Measurements from ENCODE around the gene FUOM.
"Not testable (repeated sequence)": the region's sequence is repeated elsewhere in the genome, so short reads cannot be mapped to it uniquely, and the experiment has no call there.

The FUOM gene

DNA sequence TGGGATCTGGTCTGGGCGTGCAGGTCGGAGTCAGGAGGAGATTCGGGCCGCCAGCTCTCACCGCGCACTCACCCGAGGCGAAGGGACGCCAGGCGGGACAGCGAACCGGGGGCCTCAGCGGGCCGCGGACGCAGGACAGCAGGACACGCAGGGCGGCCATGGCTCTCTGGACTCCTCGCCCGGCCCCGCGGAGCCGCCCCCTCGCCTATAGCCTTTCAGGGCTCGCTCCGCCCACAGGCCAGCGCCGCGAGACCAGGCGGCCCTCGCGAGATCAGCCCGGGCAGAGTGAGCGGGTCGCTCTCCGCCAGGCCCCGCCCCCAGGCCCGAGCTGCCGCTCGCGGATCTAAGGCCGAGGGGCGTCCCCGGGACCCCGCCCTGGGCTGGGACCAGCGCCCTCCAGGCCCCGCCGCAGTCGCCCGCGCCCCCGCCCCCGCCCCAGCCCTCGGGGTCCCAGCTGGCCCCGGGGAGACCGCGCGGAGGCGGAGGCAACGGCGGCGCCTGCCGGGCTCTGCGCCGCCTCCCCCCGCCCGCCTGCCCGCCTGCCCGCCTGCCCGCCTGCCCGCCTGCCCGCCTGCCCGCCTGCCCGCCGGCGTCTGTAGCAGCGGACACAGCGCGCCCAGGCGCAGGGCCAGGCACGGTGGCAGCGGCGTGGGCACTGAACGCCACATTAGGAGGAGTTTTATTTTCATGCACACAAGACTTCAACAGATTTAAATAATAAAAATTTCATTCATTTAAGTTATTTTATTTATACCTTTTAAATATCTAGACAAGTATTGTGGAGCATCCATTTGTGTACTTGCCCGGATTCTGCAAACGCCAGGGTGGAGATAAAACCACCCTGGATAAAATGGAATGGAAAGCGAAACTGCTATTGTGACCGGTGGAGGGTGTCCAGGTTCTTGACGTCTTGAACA is 15.6 kb upstream of the FUOM start, which contains the start of gene ECHS1:
Gene ECHS1, minus strand, starts transcription at position 181 of the 917 bp plus-strand sequence. Its CDS starts 21 bp downstream, at position 160.
- peak; percentile 57 for DNase-seq (ENCODE audit: low read depth)
- TF ChIP-seq, protein P1, sequence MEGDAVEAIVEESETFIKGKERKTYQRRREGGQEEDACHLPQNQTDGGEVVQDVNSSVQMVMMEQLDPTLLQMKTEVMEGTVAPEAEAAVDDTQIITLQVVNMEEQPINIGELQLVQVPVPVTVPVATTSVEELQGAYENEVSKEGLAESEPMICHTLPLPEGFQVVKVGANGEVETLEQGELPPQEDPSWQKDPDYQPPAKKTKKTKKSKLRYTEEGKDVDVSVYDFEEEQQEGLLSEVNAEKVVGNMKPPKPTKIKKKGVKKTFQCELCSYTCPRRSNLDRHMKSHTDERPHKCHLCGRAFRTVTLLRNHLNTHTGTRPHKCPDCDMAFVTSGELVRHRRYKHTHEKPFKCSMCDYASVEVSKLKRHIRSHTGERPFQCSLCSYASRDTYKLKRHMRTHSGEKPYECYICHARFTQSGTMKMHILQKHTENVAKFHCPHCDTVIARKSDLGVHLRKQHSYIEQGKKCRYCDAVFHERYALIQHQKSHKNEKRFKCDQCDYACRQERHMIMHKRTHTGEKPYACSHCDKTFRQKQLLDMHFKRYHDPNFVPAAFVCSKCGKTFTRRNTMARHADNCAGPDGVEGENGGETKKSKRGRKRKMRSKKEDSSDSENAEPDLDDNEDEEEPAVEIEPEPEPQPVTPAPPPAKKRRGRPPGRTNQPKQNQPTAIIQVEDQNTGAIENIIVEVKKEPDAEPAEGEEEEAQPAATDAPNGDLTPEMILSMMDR (conservative IDR thresholded peaks at IDR 0.05; ENCODE audit: low read depth, low read length): no peak
- H3K4me3 ChIP-seq (ENCODE audit: low read length): peak within 1 kb of the TSS; percentile 76

DNA sequence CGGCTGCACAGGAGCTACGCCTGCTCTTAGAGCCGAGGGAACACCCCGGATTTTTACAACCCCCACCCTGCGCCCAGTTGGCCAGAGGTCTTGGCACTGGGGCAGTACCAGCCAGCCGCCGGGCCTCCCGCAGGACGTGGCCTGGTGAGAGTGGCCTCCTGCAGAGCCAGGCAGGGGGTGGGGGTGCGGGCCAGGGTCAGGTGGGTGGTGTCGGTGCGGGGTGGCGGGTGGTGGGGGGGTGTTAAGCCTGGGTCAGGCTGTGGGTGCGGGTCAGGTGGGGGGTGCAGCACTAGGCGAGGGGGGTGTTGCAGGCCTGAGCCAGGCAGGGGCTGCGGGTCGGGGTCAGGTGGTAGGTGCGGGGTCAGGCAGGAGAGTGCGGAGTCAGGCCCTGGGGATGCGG is 14.7 kb upstream of the FUOM start:
- DNase-seq (ENCODE audit: low read depth): no peak
- TF ChIP-seq, protein P1 (conservative IDR thresholded peaks at IDR 0.05; ENCODE audit: low read depth, low read length): no peak
- H3K4me3 ChIP-seq (ENCODE audit: low read length): peak overlapping the region; percentile 76

DNA sequence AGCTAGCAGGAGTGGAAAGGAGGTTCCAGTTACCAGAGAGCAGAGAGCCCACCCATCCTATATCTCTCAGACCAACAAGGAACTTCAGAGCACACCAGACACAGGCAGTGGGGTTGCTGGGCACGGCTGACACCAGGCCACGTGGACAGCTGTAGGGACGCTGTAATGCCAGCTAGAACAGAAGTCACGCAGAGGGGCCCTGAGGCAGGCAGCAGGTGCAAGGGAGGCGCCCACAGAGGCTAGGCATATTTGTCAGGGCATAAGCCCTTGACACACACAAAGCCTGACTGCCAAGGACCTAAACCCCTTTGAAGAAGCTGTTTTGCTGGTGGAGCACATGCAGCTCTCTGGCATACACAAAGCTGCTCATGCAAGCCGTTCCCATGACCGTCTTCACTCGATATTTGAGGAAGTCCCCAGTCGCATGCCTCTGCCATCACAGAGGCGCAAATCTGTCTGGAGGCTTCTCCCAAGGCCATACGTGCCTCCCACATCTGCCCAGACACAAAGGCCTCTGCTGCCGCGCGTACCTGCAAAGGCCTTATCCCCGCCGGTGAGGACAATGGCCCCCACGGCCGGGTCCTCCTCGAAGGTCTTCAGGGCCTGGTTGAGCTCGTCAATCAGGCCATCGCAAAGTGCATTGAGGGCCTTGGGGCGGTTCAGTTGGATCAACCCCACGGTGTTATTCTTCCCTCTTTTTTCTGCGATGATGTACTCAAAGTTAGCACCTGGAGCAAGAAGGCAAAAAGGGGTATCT is 12.4 kb upstream of the FUOM start:
- H3K4me3 ChIP-seq (ENCODE audit: low read length): no peak overlapping the region
- TF ChIP-seq, protein P1 (conservative IDR thresholded peaks at IDR 0.05; ENCODE audit: low read depth, low read length): no peak
- no peak for DNase-seq (ENCODE audit: low read depth)

- H3K4me3 ChIP-seq (ENCODE audit: low read length): no peak overlapping the region
- TF ChIP-seq, protein P1 (conservative IDR thresholded peaks at IDR 0.05; ENCODE audit: low read depth, low read length): no peak
- DNase-seq (ENCODE audit: low read depth): no peak
Observed at GRCh38 chr10:133368153-133368552, 10.3 kb upstream of the FUOM start.

- DNase-seq (ENCODE audit: low read depth); H3K4me3 ChIP-seq (ENCODE audit: low read length): not testable (repeated sequence)
Observed at GRCh38 chr10:133367461-133367860, 9.6 kb upstream of the FUOM start.

GRCh38 chr10:133366751-133367150 is 8.9 kb upstream of the FUOM start:
- H3K4me3 ChIP-seq (ENCODE audit: low read length): no peak overlapping the region
- TF ChIP-seq, protein P1 (conservative IDR thresholded peaks at IDR 0.05; ENCODE audit: low read depth, low read length): no peak
- DNase-seq (ENCODE audit: low read depth): no peak

- no peak for DNase-seq (ENCODE audit: low read depth)
- TF ChIP-seq, protein P1 (conservative IDR thresholded peaks at IDR 0.05; ENCODE audit: low read depth, low read length): no peak
- H3K4me3 ChIP-seq (ENCODE audit: low read length): no peak overlapping the region
Observed at GRCh38 chr10:133366130-133366478, 8.3 kb upstream of the FUOM start.
